Coronary artery (tissue), 2 donors: Measurements from ENCODE around the gene APBB1IP.

ENCODE experiments used
- DNase-seq: peaks from one replicate; pipeline ENCODE4 v3.0.0-alpha.2; 2017; ENCODE audit warnings: low spot score
- H3K27ac ChIP-seq, 2 donors: fragments of 200-600 bp; sonication (generic); one replicate each; pipeline ENCODE4 v1.5.1; 2016 to 2019
- H3K4me3 ChIP-seq: fragments of 200-600 bp; sonication (generic); 2 replicates; pipeline ENCODE4 v1.5.1; 2016; ENCODE audit warnings: mild to moderate bottlenecking, moderate library complexity
- TF ChIP-seq, protein P1 (sequence below): fragments of 200-600 bp; sonication (generic); IDR thresholded peaks from one replicate; pipeline ENCODE4 v1.5.1; 2019; ENCODE audit warnings: antibody characterized with exemption

The APBB1IP gene

DNA sequence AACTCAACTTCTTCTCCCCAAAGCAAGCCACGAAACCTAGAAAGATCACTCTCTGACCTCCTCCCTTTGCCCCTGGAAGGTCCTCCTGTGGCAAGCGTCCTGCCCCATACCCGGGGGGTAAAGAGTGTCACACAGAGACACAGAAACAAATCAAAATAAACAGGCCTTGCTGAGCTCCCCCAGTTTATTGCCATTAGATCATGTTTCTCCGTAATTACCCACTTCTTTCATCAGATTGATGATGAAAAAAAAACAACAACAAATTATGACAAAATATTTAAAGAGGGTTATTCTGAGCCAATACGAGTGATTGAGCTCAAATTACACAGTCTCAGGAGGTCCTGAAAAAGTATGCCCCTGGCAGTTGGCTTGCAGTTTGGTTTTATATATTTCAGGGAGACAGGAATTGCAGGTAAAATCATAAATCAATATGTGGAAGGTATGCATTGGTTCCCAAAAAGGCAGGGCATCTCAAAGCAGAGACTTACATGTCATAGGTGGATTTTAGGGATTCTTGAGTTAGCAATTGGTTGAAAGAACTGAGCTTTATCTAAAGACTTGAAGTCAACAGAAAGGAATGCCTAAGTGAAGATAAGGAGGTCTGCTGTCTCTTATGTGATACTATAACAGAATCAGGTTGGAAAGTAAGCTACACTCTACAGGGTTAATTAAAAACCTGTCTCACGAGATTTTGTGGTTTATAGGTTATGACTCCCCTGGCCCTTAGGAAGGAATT, 86.2 kb downstream of the APBB1IP start:
- TF ChIP-seq, protein P1, sequence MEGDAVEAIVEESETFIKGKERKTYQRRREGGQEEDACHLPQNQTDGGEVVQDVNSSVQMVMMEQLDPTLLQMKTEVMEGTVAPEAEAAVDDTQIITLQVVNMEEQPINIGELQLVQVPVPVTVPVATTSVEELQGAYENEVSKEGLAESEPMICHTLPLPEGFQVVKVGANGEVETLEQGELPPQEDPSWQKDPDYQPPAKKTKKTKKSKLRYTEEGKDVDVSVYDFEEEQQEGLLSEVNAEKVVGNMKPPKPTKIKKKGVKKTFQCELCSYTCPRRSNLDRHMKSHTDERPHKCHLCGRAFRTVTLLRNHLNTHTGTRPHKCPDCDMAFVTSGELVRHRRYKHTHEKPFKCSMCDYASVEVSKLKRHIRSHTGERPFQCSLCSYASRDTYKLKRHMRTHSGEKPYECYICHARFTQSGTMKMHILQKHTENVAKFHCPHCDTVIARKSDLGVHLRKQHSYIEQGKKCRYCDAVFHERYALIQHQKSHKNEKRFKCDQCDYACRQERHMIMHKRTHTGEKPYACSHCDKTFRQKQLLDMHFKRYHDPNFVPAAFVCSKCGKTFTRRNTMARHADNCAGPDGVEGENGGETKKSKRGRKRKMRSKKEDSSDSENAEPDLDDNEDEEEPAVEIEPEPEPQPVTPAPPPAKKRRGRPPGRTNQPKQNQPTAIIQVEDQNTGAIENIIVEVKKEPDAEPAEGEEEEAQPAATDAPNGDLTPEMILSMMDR = no peak
- Histone ChIP-seq H3K4me3 (no peak overlapping the region), H3K27ac (no peak overlapping the region)
- DNase-seq = no peak

GRCh38 chr10:26525586-26525985, 87.4 kb downstream of the APBB1IP start:
- no peak for DNase-seq
- TF ChIP-seq, protein P1 = no peak
- no peak overlapping the region for H3K27ac ChIP-seq
- no peak overlapping the region for H3K4me3 ChIP-seq

DNA sequence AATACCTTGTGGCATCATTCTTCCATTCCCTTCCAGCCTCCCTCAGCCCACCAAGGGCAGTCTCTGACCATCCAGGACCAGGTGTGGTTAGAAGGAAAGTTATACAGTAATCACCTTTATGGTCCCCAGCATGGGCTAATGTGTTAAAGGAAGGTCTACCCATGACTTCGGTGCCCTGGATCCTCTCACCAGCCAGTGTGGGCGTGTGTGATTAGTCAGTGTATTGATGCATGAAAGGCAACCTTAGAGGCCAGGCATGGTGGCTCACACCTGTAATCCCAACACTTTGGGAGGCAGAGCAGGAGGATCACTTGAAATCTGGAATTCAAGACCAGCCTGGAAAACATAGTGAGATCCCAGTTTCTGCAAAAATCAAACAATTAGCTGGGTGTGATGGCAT, 88.9 kb downstream of the APBB1IP start:
- no peak for DNase-seq
- no peak overlapping the region for H3K27ac ChIP-seq
- TF ChIP-seq, protein P1 = no peak
- H3K4me3 ChIP-seq = no peak overlapping the region

- H3K27ac ChIP-seq = no peak overlapping the region
Measured at GRCh38 chr10:26528048-26528447, 89.9 kb downstream of the APBB1IP start.

GRCh38 chr10:26528715-26529393, 90.7 kb downstream of the APBB1IP start:
- no peak overlapping the region for H3K27ac ChIP-seq
- H3K4me3 ChIP-seq = no peak overlapping the region
- TF ChIP-seq, protein P1 = no peak
- no peak for DNase-seq

More at GRCh38 chr10:26528048-26528447, 89.9 kb downstream of the APBB1IP start:
- DNase-seq = no peak
- H3K4me3 ChIP-seq = no peak overlapping the region
- TF ChIP-seq, protein P1 = no peak

GRCh38 chr10:26534384-26534783, 96.2 kb downstream of the APBB1IP start:
- Histone ChIP-seq H3K4me3 (no peak overlapping the region), H3K27ac (no peak overlapping the region)
- no peak for DNase-seq
- TF ChIP-seq, protein P1 = no peak

DNA sequence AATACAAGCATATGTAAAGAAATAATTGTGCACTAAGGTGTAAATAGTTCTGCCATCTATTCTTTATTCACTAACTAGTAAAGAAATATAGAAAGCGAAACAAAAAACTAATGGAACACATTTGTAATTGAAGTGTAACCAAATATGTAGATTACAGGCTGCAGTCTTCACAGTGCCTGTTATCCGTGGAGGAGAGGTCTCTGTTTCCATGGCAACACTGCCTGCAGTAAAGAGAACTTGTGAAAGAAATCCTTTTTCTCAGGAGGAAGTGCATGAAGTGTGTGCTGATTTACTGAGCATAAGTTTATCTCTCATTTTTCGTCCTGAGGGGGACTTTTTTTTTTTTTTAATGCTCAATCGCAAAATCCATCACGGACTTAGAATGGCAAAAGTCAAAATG, 102.5 kb downstream of the APBB1IP start:
- TF ChIP-seq, protein P1 = no peak
- Histone ChIP-seq H3K4me3 (no peak overlapping the region), H3K27ac (no peak overlapping the region)
- DNase-seq = no peak
